ENCODE results near the gene UBE2V1.

GRCh38 chr20:50138479-50139393, 25.8 kb upstream of the UBE2V1 start:
- TF ChIP-seq POLR2A (IDR thresholded peaks at IDR 0.05) (no peak), CTCF (IDR thresholded peaks at IDR 0.05) (no peak)

All from prostate gland (tissue), 2 donors.